HCT116 (cell line): ENCODE measurements around the gene CLCN5. TPM values are rescaled to one million over a fixed set of nuclear protein-coding genes. Genes with fewer than 3 reads are reported as not detected.

ENCODE experiments used
- ATAC-seq: fragments of 200-7000 bp; cut with Tn5 transposase; 2 replicates; pipeline ENCODE4 v1.9.1; 2020; ENCODE audit warnings: mild to moderate bottlenecking, moderate library complexity
- BruUV-seq: library from RNA; stranded (reverse); fragments of 400-500 nt; replicated peaks from 2 replicates; lab custom pipeline; 2021; lab: Mats Ljungman, UMichigan
- CTCF ChIA-PET: fragments of 300-600 bp; sonication (Branson Sonifier 250); formaldehyde crosslinking; loops from one replicate; lab custom pipeline; 2021; ENCODE audit warnings: antibody characterized with exemption; lab: Charles Lee
- POLR2A ChIA-PET: fragments of 300-600, 350-600 bp; sonication (Branson Sonifier 250); formaldehyde crosslinking; loops from one replicate; lab custom pipeline; 2021; ENCODE audit warnings: antibody characterized with exemption; lab: Charles Lee
- RAD21 ChIA-PET, 2 experiments: fragments of 300-600 bp; sonication (Branson Sonifier 250); formaldehyde crosslinking; loops; one replicate each; lab custom pipeline; 2023; ENCODE audit warnings: low total read pairs in 2 of 2; ENCODE audit not compliant: uncharacterized antibody in 2 of 2, unreplicated experiment in 2 of 2, low non-redundant PET in 1 of 2; lab: Charles Lee
- DNase-seq: peaks from one replicate; pipeline ENCODE4 v3.0.0-alpha.2; 2010; ENCODE audit warnings: low read depth, low spot score
- H2AFZ ChIP-seq: fragments of 200-600 bp; shearing (Covaris generic), sonication (generic); 2 replicates; pipeline ENCODE4 v1.6.1; 2017; ENCODE audit warnings: low read depth, mixed run types, mixed read lengths, antibody characterized with exemption, low read length; ENCODE audit not compliant: poor library complexity, severe bottlenecking
- H3K27ac ChIP-seq: 2 replicates; pipeline ENCODE4 v1.5.1; 2012; ENCODE audit warnings: low read depth, low read length
- H3K27me3 ChIP-seq: fragments of 200-600 bp; sonication (generic); 2 replicates; pipeline ENCODE4 v1.6.1; 2016; ENCODE audit warnings: mixed run types, low read length, mixed read lengths; ENCODE audit not compliant: insufficient read depth
- H3K36me3 ChIP-seq, 2 experiments: fragments of 200-500 bp in 1 of 2; fragments of 200-600 bp in 1 of 2; sonication (Bioruptor generic) in 1 of 2; sonication (generic) in 1 of 2; 2 replicates each; pipeline versions ENCODE4 v1.5.1 to v1.6.1; 2014 to 2016; ENCODE audit warnings: low read length in 2 of 2, inconsistent platforms in 1 of 2, mixed read lengths in 1 of 2, mixed run types in 1 of 2; ENCODE audit not compliant: insufficient read depth in 2 of 2, control insufficient read depth in 1 of 2
- H3K4me1 ChIP-seq, 2 experiments: fragments of 200-600 bp in 1 of 2; sonication (generic) in 1 of 2; 2 replicates each; pipeline versions ENCODE4 v1.5.1 to v1.6.1; 2012 to 2017; ENCODE audit warnings: low read length in 2 of 2, inconsistent platforms in 1 of 2, mild to moderate bottlenecking in 1 of 2, mixed read lengths in 1 of 2, mixed run types in 1 of 2, moderate library complexity in 1 of 2; ENCODE audit not compliant: insufficient read depth in 2 of 2, control insufficient read depth in 1 of 2
- H3K4me2 ChIP-seq: fragments of 200-600 bp; sonication (generic); 2 replicates; pipeline ENCODE4 v1.6.1; 2017; ENCODE audit warnings: mixed run types, low read length, mixed read lengths
- H3K4me3 ChIP-seq, 2 experiments: fragments of 200-600 bp in 1 of 2; sonication (generic) in 1 of 2; replicated peaks in 1 of 2; 2 replicates each; pipeline ENCODE4 v1.5.1; 2011 to 2016; ENCODE audit warnings: low read length in 2 of 2, control low read depth in 1 of 2, low read depth in 1 of 2, mild to moderate bottlenecking in 1 of 2, mixed read lengths in 1 of 2, mixed run types in 1 of 2
- H3K79me2 ChIP-seq: fragments of 200-600 bp; sonication (generic); 2 replicates; pipeline ENCODE4 v1.6.1; 2017; ENCODE audit warnings: mild to moderate bottlenecking, mixed run types, low read length, moderate library complexity, mixed read lengths; ENCODE audit not compliant: insufficient read depth
- H3K9ac ChIP-seq: fragments of 200-600 bp; sonication (generic); 2 replicates; pipeline ENCODE4 v1.6.1; 2016; ENCODE audit warnings: low read length, mixed read lengths
- H3K9me2 ChIP-seq: fragments of 200-600 bp; sonication (generic), shearing (Covaris generic); 2 replicates; pipeline ENCODE4 v1.6.1; 2017; ENCODE audit warnings: mixed run types, mild to moderate bottlenecking, moderate library complexity; ENCODE audit not compliant: insufficient read depth
- H3K9me3 ChIP-seq, 2 experiments: fragments of 200-500 bp in 1 of 2; fragments of 200-600 bp in 1 of 2; sonication (Bioruptor generic) in 1 of 2; sonication (generic) in 1 of 2; 2 replicates each; pipeline ENCODE4 v1.6.1; 2014 to 2017; ENCODE audit warnings: low read length in 2 of 2, mixed read lengths in 2 of 2, inconsistent platforms in 1 of 2, low read depth in 1 of 2, mild to moderate bottlenecking in 1 of 2, mixed run types in 1 of 2, moderate library complexity in 1 of 2; ENCODE audit not compliant: control insufficient read depth in 1 of 2, insufficient read depth in 1 of 2
- H4K20me1 ChIP-seq: fragments of 200-600 bp; sonication (generic), shearing (Covaris generic); 2 replicates; pipeline ENCODE4 v1.6.1; 2017; ENCODE audit warnings: mixed run types, mild to moderate bottlenecking, moderate library complexity; ENCODE audit not compliant: insufficient read depth
- ATF3 ChIP-seq: IDR thresholded peaks from 2 replicates; pipeline ENCODE4 v1.6.1; 2012
- EGR1 ChIP-seq: IDR thresholded peaks from 2 replicates; pipeline ENCODE4 v1.6.1; 2012; ENCODE audit warnings: low read depth
- ELF1 ChIP-seq: IDR thresholded peaks from 2 replicates; pipeline ENCODE4 v1.6.1; 2012; ENCODE audit warnings: low read depth, borderline replicate concordance
- EZH2phosphoT487 ChIP-seq: fragments of 200-600 bp; IDR thresholded peaks from 2 replicates; pipeline ENCODE4 v1.6.1; 2018; ENCODE audit warnings: antibody characterized with exemption, borderline replicate concordance
- FOSL1 ChIP-seq: IDR thresholded peaks from 2 replicates; pipeline ENCODE4 v1.6.1; 2012; ENCODE audit warnings: low read depth
- RAD21 ChIP-seq: IDR thresholded peaks from 2 replicates; pipeline ENCODE4 v1.6.1; 2012; ENCODE audit warnings: low read depth, mild to moderate bottlenecking
- SP1 ChIP-seq: IDR thresholded peaks from 2 replicates; pipeline ENCODE4 v1.6.1; 2012; ENCODE audit warnings: low read depth
- TCF7L2 ChIP-seq: IDR thresholded peaks from 2 replicates; pipeline ENCODE4 v1.7.0; 2011; ENCODE audit warnings: borderline replicate concordance, inconsistent platforms; ENCODE audit not compliant: insufficient read depth, insufficient read length; ENCODE audit errors: extremely low read depth
- ZBTB33 ChIP-seq: IDR thresholded peaks from 2 replicates; pipeline ENCODE4 v1.6.1; 2011; ENCODE audit warnings: mild to moderate bottlenecking, low read length, moderate library complexity; ENCODE audit not compliant: insufficient replicate concordance; ENCODE audit errors: extremely low read depth
- ZNF274 ChIP-seq: fragments of 200-500 bp; sonication (Bioruptor generic); IDR thresholded peaks from 2 replicates; pipeline ENCODE4 v1.6.1; 2014; ENCODE audit warnings: mild to moderate bottlenecking, low read depth, low read length, inconsistent platforms
- intact Hi-C: fragments of 100-400 bp; cut with micrococcal nuclease; formaldehyde crosslinking; loops from 2 replicates; pipeline ENCODE4 v1.10.0; 2022
- total RNA-seq: library from RNA; stranded (reverse); gene quantifications from one replicate; pipeline ENCODE4 v1.2.1, GENCODE V29; 2021; ENCODE audit not compliant: unreplicated experiment
- TF ChIP-seq, protein P1 (sequence below), 3 experiments: fragments of 200-600 bp in 1 of 3; sonication (generic) in 1 of 3; IDR thresholded peaks in 2 of 3; conservative IDR thresholded peaks in 1 of 3; 2 replicates each; pipeline ENCODE4 v1.5.1; 2012 to 2017; ENCODE audit warnings: low read depth in 2 of 3, low read length in 2 of 3, antibody characterized with exemption in 1 of 3, borderline replicate concordance in 1 of 3, control low read depth in 1 of 3, mild to moderate bottlenecking in 1 of 3, mixed read lengths in 1 of 3, mixed run types in 1 of 3, moderate library complexity in 1 of 3; ENCODE audit not compliant: insufficient read depth in 1 of 3

The CLCN5 gene
- total RNA-seq, 1 experiment from 2014 or later = 6.1 TPM

GRCh38 chrX:49978176-49978575, 55.8 kb downstream of the CLCN5 start:
- Histone ChIP-seq H2AFZ (no peak overlapping the region), H3K27ac (no peak overlapping the region), H3K79me2 (no peaks in the 10 kb centered on the region), H3K9me2 (no peaks in the 10 kb centered on the region), H3K4me1 (no peaks in the 10 kb centered on the region), H3K9ac (no peak overlapping the region), H3K36me3 (no peaks in the 10 kb centered on the region), H3K4me3 (no peak overlapping the region), H3K9me3 (no peaks in the 10 kb centered on the region), H4K20me1 (no peaks in the 10 kb centered on the region), H3K4me2 (no peak overlapping the region), H3K27me3 (no peaks in the 10 kb centered on the region)
- ChIA-PET RAD21 (no interaction called here), CTCF (no interaction called here), POLR2A (no interaction called here)
- ATAC-seq (no peak), DNase-seq (no peak)
- BruUV-seq = no TSS peak
- intact Hi-C loops = no loop called here
- no peak for TF ChIP-seq RAD21
- no peak for TF ChIP-seq ATF3
- no peak for TF ChIP-seq EGR1
- no peak for TF ChIP-seq SP1
- no peak for TF ChIP-seq EZH2phosphoT487

DNA sequence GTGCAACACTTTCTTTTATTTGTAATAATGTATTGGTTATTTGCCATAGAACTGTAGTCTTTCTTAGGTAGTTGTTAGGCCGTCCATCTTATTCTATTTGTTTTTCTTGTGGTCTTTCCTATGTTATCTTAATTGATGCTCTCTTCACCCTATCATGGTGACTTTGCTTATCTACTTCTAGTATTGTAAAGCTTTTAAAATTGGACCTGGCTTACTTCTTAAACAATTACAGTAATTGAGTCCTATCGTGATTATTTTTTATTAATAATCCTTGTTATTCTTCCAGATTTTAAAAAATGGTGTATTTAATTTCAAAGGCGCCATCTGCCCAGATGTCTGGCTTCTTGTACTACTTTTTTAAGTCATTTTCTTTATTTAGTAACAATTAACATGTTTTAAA, 63.7 kb downstream of the CLCN5 start:
- no peak overlapping the region for H3K9ac ChIP-seq
- TF ChIP-seq ZBTB33 (no peak), ATF3 (no peak), EGR1 (no peak), FOSL1 (no peak), EZH2phosphoT487 (no peak), ELF1 (no peak), RAD21 (no peak), ZNF274 (no peak), TCF7L2 (no peak)
- TF ChIP-seq, protein P1, sequence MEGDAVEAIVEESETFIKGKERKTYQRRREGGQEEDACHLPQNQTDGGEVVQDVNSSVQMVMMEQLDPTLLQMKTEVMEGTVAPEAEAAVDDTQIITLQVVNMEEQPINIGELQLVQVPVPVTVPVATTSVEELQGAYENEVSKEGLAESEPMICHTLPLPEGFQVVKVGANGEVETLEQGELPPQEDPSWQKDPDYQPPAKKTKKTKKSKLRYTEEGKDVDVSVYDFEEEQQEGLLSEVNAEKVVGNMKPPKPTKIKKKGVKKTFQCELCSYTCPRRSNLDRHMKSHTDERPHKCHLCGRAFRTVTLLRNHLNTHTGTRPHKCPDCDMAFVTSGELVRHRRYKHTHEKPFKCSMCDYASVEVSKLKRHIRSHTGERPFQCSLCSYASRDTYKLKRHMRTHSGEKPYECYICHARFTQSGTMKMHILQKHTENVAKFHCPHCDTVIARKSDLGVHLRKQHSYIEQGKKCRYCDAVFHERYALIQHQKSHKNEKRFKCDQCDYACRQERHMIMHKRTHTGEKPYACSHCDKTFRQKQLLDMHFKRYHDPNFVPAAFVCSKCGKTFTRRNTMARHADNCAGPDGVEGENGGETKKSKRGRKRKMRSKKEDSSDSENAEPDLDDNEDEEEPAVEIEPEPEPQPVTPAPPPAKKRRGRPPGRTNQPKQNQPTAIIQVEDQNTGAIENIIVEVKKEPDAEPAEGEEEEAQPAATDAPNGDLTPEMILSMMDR (IDR thresholded peaks at IDR 0.05 in 2 of 3, conservative IDR thresholded peaks at IDR 0.05 in 1 of 3; ENCODE audit: borderline replicate concordance in 1 of 3, insufficient read depth in 1 of 3, low read depth in 2 of 3, low read length in 2 of 3) = no peak
- TF ChIP-seq, all 23 proteins: peak for 0
- Histone ChIP-seq H2AFZ (no peak overlapping the region), H4K20me1 (no peaks in the 10 kb centered on the region), H3K27ac (no peak overlapping the region), H3K4me3 (no peak overlapping the region), H3K27me3 (no peaks in the 10 kb centered on the region), H3K4me2 (no peak overlapping the region), H3K9me3 (no peaks in the 10 kb centered on the region), H3K79me2 (no peaks in the 10 kb centered on the region), H3K4me1 (no peaks in the 10 kb centered on the region), H3K36me3 (no peaks in the 10 kb centered on the region), H3K9me2 (no peaks in the 10 kb centered on the region)
- ATAC-seq (no peak), DNase-seq (no peak)
- ChIA-PET CTCF (no interaction called here), POLR2A (no interaction called here), RAD21 (no interaction called here)
- no TSS peak for BruUV-seq
- intact Hi-C loops = no loop called here
